HEK293 (cell line): ENCODE measurements around the gene NUMB.
A peak's percentile ranks its signal among the peaks of the same experiment; 100 is the strongest.

Experiments used
- CTCF ChIA-PET: fragments of 350-600 bp; formaldehyde crosslinking; extraction: SDS; loops from one replicate; lab custom pipeline; 2021; ENCODE audit warnings: antibody characterized with exemption; lab: Yijun Ruan, JAX
- POLR2A ChIA-PET: fragments of 300-600 bp; formaldehyde crosslinking; extraction: SDS; loops from one replicate; lab custom pipeline; 2020; ENCODE audit warnings: antibody characterized with exemption, inconsistent platforms; lab: Yijun Ruan, JAX
- H3K27ac ChIP-seq: fragments of 200-500 bp; sonication (Bioruptor generic); 2 replicates; pipeline ENCODE4 v1.5.1; 2014; ENCODE audit warnings: low read depth, low read length, control low read depth, inconsistent platforms; ENCODE audit errors: extremely low read depth
- H3K36me3 ChIP-seq, 2 experiments: fragments of 200-500 bp in 1 of 2; sonication (Bioruptor generic) in 1 of 2; 1 replicate in 1 of 2; 2 replicates in 1 of 2; pipeline ENCODE4 v1.5.1; 2014 to 2017; ENCODE audit warnings: inconsistent platforms in 2 of 2, low read length in 2 of 2; ENCODE audit not compliant: control insufficient read depth in 2 of 2, insufficient read depth in 1 of 2
- H3K4me1 ChIP-seq: fragments of 200-500 bp; sonication (Bioruptor generic); 2 replicates; pipeline ENCODE4 v1.5.1; 2014; ENCODE audit warnings: mild to moderate bottlenecking, low read length, inconsistent platforms; ENCODE audit not compliant: control insufficient read depth, insufficient read depth
- H3K4me3 ChIP-seq: 2 replicates; pipeline ENCODE4 v1.5.1; 2011; ENCODE audit warnings: low read depth, mild to moderate bottlenecking, control low read depth, low read length, moderate library complexity
- H3K9me3 ChIP-seq: fragments of 200-500 bp; sonication (Bioruptor generic); 2 replicates; pipeline ENCODE4 v1.5.1; 2014; ENCODE audit warnings: low read depth, low read length, inconsistent platforms; ENCODE audit not compliant: control insufficient read depth, insufficient read depth
- ATF2 ChIP-seq: fragments of 450-650 bp; formaldehyde crosslinking; IDR thresholded peaks from 2 replicates; pipeline ENCODE4 v1.5.1; 2016; ENCODE audit warnings: missing biosample characterization, missing genetic modification characterization, low read depth
- HOXD13 ChIP-seq: sonication (generic); formaldehyde crosslinking; IDR thresholded peaks from 2 replicates; pipeline ENCODE4 v1.8.0; 2022; ENCODE audit warnings: missing genetic modification reagents, borderline replicate concordance
- MEIS1 ChIP-seq: sonication (generic); formaldehyde crosslinking; IDR thresholded peaks from 2 replicates; pipeline ENCODE4 v1.8.1; 2022; ENCODE audit warnings: missing genetic modification reagents, mild to moderate bottlenecking, borderline replicate concordance
- OSR2 ChIP-seq: fragments of 450-650 bp; formaldehyde crosslinking; IDR thresholded peaks from 2 replicates; pipeline ENCODE4 v1.5.1; 2016; ENCODE audit warnings: missing biosample characterization, missing genetic modification characterization
- PRDM1 ChIP-seq: fragments of 450-650 bp; formaldehyde crosslinking; IDR thresholded peaks from 2 replicates; pipeline ENCODE4; 2016; ENCODE audit warnings: missing biosample characterization, missing genetic modification characterization
- PRDM10 ChIP-seq: fragments of 450-650 bp; formaldehyde crosslinking; IDR thresholded peaks from 2 replicates; pipeline ENCODE4 v1.5.1; 2016; ENCODE audit warnings: missing biosample characterization, missing genetic modification characterization
- PRDM6 ChIP-seq: fragments of 450-650 bp; formaldehyde crosslinking; IDR thresholded peaks from 2 replicates; pipeline ENCODE4 v1.5.1; 2017; ENCODE audit warnings: missing biosample characterization, missing genetic modification characterization
- SCRT2 ChIP-seq: fragments of 450-650 bp; formaldehyde crosslinking; IDR thresholded peaks from 2 replicates; pipeline ENCODE4 v1.5.1; 2016; ENCODE audit warnings: missing biosample characterization, missing genetic modification characterization
- SP7 ChIP-seq: fragments of 450-650 bp; formaldehyde crosslinking; IDR thresholded peaks from 2 replicates; pipeline ENCODE4 v1.5.1; 2016; ENCODE audit warnings: missing biosample characterization, missing genetic modification characterization
- YY2 ChIP-seq: fragments of 450-650 bp; formaldehyde crosslinking; IDR thresholded peaks from 2 replicates; pipeline ENCODE4 v1.5.1; 2016; ENCODE audit warnings: missing biosample characterization, missing genetic modification characterization
- ZFP3 ChIP-seq: fragments of 450-650 bp; formaldehyde crosslinking; IDR thresholded peaks from 2 replicates; pipeline ENCODE4 v1.5.1; 2016; ENCODE audit warnings: low read depth, missing biosample characterization, missing genetic modification characterization
- ZNF184 ChIP-seq: fragments of 450-650 bp; IDR thresholded peaks from 2 replicates; pipeline ENCODE4 v1.5.1; 2018; ENCODE audit warnings: missing biosample characterization, mild to moderate bottlenecking, missing genetic modification characterization
- ZNF2 ChIP-seq: fragments of 450-650 bp; formaldehyde crosslinking; IDR thresholded peaks from 2 replicates; pipeline ENCODE4 v1.5.1; 2016; ENCODE audit warnings: missing biosample characterization, missing genetic modification characterization
- ZNF221 ChIP-seq: fragments of 450-650 bp; formaldehyde crosslinking; IDR thresholded peaks from 2 replicates; pipeline ENCODE4 v1.5.1; 2017; ENCODE audit warnings: missing biosample characterization, missing genetic modification characterization, borderline replicate concordance
- ZNF426 ChIP-seq: fragments of 450-650 bp; formaldehyde crosslinking; IDR thresholded peaks from 2 replicates; pipeline ENCODE4 v1.5.1; 2017; ENCODE audit warnings: missing biosample characterization, missing genetic modification characterization, mild to moderate bottlenecking, inconsistent platforms, moderate library complexity
- ZNF433 ChIP-seq: fragments of 450-650 bp; formaldehyde crosslinking; IDR thresholded peaks from 2 replicates; pipeline ENCODE4 v1.5.1; 2016; ENCODE audit warnings: missing biosample characterization, missing genetic modification characterization, low read depth
- ZNF501 ChIP-seq: fragments of 450-650 bp; formaldehyde crosslinking; IDR thresholded peaks from 2 replicates; pipeline ENCODE4 v1.5.1; 2016; ENCODE audit warnings: missing biosample characterization, missing genetic modification characterization
- ZNF549 ChIP-seq: fragments of 450-650 bp; IDR thresholded peaks from 2 replicates; pipeline ENCODE4 v1.5.1; 2018; ENCODE audit warnings: missing biosample characterization, missing genetic modification characterization, mild to moderate bottlenecking, inconsistent platforms, moderate library complexity
- ZNF571 ChIP-seq: fragments of 450-650 bp; formaldehyde crosslinking; IDR thresholded peaks from 2 replicates; pipeline ENCODE4 v1.5.0; 2017; ENCODE audit warnings: missing biosample characterization, missing genetic modification characterization
- ZNF585B ChIP-seq: fragments of 450-650 bp; formaldehyde crosslinking; IDR thresholded peaks from 2 replicates; pipeline ENCODE4 v1.5.1; 2016; ENCODE audit warnings: missing biosample characterization, missing genetic modification characterization
- ZNF623 ChIP-seq: fragments of 450-650 bp; formaldehyde crosslinking; IDR thresholded peaks from 2 replicates; pipeline ENCODE4 v1.5.1; 2016; ENCODE audit warnings: missing biosample characterization, missing genetic modification characterization
- ZNF654 ChIP-seq: fragments of 450-650 bp; formaldehyde crosslinking; IDR thresholded peaks from 2 replicates; pipeline ENCODE4 v1.5.1; 2016; ENCODE audit warnings: low read depth, missing biosample characterization, missing genetic modification characterization
- ZNF660 ChIP-seq: fragments of 450-650 bp; IDR thresholded peaks from 2 replicates; pipeline ENCODE4 v1.5.1; 2018; ENCODE audit warnings: missing biosample characterization, mild to moderate bottlenecking, missing genetic modification characterization
- ZNF704 ChIP-seq: fragments of 450-650 bp; formaldehyde crosslinking; IDR thresholded peaks from 2 replicates; pipeline ENCODE4 v1.5.1; 2016; ENCODE audit warnings: missing biosample characterization, missing genetic modification characterization
- ZSCAN4 ChIP-seq: fragments of 450-650 bp; formaldehyde crosslinking; IDR thresholded peaks from 2 replicates; pipeline ENCODE4 v1.5.1; 2017; ENCODE audit warnings: missing biosample characterization, missing genetic modification characterization

NUMB gene

GRCh38 chr14:73461478-73462047 is 3.2 kb upstream of the NUMB start:
- ChIA-PET POLR2A (interaction anchor here (1.5 kb wide), 1 partner anchor 29 kb away, joined by 9 read pairs; the partner anchor contains the start of gene RIOX1), CTCF (interaction anchor here (0.7 to 2.5 kb wide), 4 partner anchors 10 to 166 kb away, joined by 3 to 17 read pairs (median 10); no protein-coding TSS in a partner anchor)
- TF ChIP-seq PRDM1 (tag by site-specific recombination) (peak; percentile 85), SCRT2 (tag by site-specific recombination) (0 out of 2 replicates have a peak, but pooled peaks have one; percentile 11), ZNF704 (tag by site-specific recombination) (no peak)
- H3K36me3 ChIP-seq, result no peaks in the 10 kb centered on the region
- H3K27ac ChIP-seq, result peak overlapping the region; percentile 44
- no peak overlapping the region for H3K4me3 ChIP-seq
- peaks cover 26% of the 10 kb centered on the region for H3K4me1 ChIP-seq
- H3K9me3 ChIP-seq, result no peaks in the 10 kb centered on the region

- H3K9me3 ChIP-seq, result no peaks in the 10 kb centered on the region
- CTCF ChIA-PET, result interaction anchor here (0.7 to 2.5 kb wide), 2 partner anchors 11 to 242 kb away, joined by 4 to 17 read pairs; no protein-coding TSS in a partner anchor
- H3K4me3 ChIP-seq, result no peak overlapping the region
- H3K36me3 ChIP-seq, result no peaks in the 10 kb centered on the region
- H3K27ac ChIP-seq, result 0 out of 2 replicates have a peak overlapping the region, but pooled peaks have one; percentile 21
- peaks cover 30% of the 10 kb centered on the region for H3K4me1 ChIP-seq
- POLR2A ChIA-PET, result no interaction called here
- no peak for TF ChIP-seq ZNF2 (tag by site-specific recombination)
- TF ChIP-seq ZNF654 (tag by site-specific recombination), result no peak
- 0 out of 2 replicates have a peak, but pooled peaks have one; percentile 15 for TF ChIP-seq OSR2
- no peak for TF ChIP-seq ZNF571 (tag by site-specific recombination)
- 0 out of 2 replicates have a peak, but pooled peaks have one; percentile 51 for TF ChIP-seq YY2 (tag by site-specific recombination)
- no peak for TF ChIP-seq ZNF501 (tag by site-specific recombination)
- TF ChIP-seq ZNF426 (tag by site-specific recombination), result no peak
- no peak for TF ChIP-seq ZNF184 (tag by site-specific recombination)
- no peak for TF ChIP-seq ZNF433 (tag by site-specific recombination)
- TF ChIP-seq ZNF549, result no peak
- 0 out of 2 replicates have a peak, but pooled peaks have one; percentile 31 for TF ChIP-seq PRDM6 (tag by site-specific recombination)
- TF ChIP-seq ZNF660, result 0 out of 2 replicates have a peak, but pooled peaks have one; percentile 43
- peak; percentile 51; the same call in 1 of the 2 replicates for TF ChIP-seq SP7
- TF ChIP-seq ZNF585B (tag by site-specific recombination), result no peak
- no peak for TF ChIP-seq ZFP3
- no peak for TF ChIP-seq HOXD13
- TF ChIP-seq ZSCAN4 (tag by site-specific recombination), result no peak
- TF ChIP-seq PRDM10 (tag by site-specific recombination), result peak; percentile 47; the same call in 1 of the 2 replicates
- TF ChIP-seq ZNF221 (tag by site-specific recombination), result no peak
- no peak for TF ChIP-seq ZNF623 (tag by site-specific recombination)
- peak; percentile 75 for TF ChIP-seq ATF2
- no peak for TF ChIP-seq MEIS1 (CRISPR knock-in tag)
Measured at GRCh38 chr14:73460691-73461127, 2.4 kb upstream of the NUMB start.
